SK-N-SH (cell line): ENCODE measurements around the gene LARGE1. TPM values are rescaled to one million over a fixed set of nuclear protein-coding genes. Genes with fewer than 3 reads are reported as not detected.

Source experiments
- CTCF ChIA-PET: fragments of 300-600, 350-600 bp; formaldehyde crosslinking; extraction: SDS; loops from one replicate; lab custom pipeline; 2021; lab: Yijun Ruan, JAX
- POLR2A ChIA-PET: fragments of 350-600 bp; sonication (Branson Sonifier 250); formaldehyde crosslinking; extraction: SDS; loops from one replicate; lab custom pipeline; 2020; ENCODE audit warnings: antibody characterized with exemption, inconsistent platforms; lab: Yijun Ruan, JAX
- DNase-seq: peaks from one replicate; pipeline ENCODE4 v3.0.0; 2012
- H2AFZ ChIP-seq: fragments of 200-600 bp; sonication (generic); 2 replicates; pipeline ENCODE4 v1.8.1; 2016; ENCODE audit warnings: antibody characterized with exemption, mild to moderate bottlenecking, low read depth
- H3F3A ChIP-seq: fragments of 200-600 bp; sonication (generic); replicated peaks from 2 replicates; pipeline ENCODE3; 2016; ENCODE audit warnings: antibody characterized with exemption, mild to moderate bottlenecking; ENCODE audit not compliant: insufficient read depth
- H3K27ac ChIP-seq, 2 experiments: fragments of 200-500 bp in 1 of 2; fragments of 200-600 bp in 1 of 2; sonication (Bioruptor generic) in 1 of 2; sonication (generic), shearing (Covaris generic) in 1 of 2; 2 replicates each; pipeline versions ENCODE4 v1.5.1 to v1.6.1; 2014 to 2016; ENCODE audit warnings: low read depth in 2 of 2, inconsistent platforms in 1 of 2, low read length in 1 of 2, mild to moderate bottlenecking in 1 of 2, mixed read lengths in 1 of 2
- H3K27me3 ChIP-seq: fragments of 200-600 bp; sonication (generic), shearing (Covaris generic); 2 replicates; pipeline ENCODE4 v1.6.1; 2016; ENCODE audit warnings: mixed run types; ENCODE audit not compliant: insufficient read depth
- H3K36me3 ChIP-seq, 2 experiments: fragments of 200-500 bp in 1 of 2; fragments of 200-600 bp in 1 of 2; sonication (Bioruptor generic) in 1 of 2; sonication (generic) in 1 of 2; replicated peaks in 1 of 2; 2 replicates each; pipeline versions ENCODE3 to v1.5.1; 2014 to 2016; ENCODE audit warnings: low read length in 1 of 2, mild to moderate bottlenecking in 1 of 2; ENCODE audit not compliant: insufficient read depth in 2 of 2, control insufficient read depth in 1 of 2
- H3K4me1 ChIP-seq, 2 experiments: fragments of 200-500 bp in 1 of 2; fragments of 200-600 bp in 1 of 2; sonication (Bioruptor generic) in 1 of 2; sonication (generic), shearing (Covaris generic) in 1 of 2; 2 replicates each; pipeline versions ENCODE4 v1.5.1 to v1.6.1; 2014 to 2016; ENCODE audit warnings: low read depth in 1 of 2, low read length in 1 of 2, mixed run types in 1 of 2; ENCODE audit not compliant: insufficient read depth in 2 of 2, control insufficient read depth in 1 of 2
- H3K4me2 ChIP-seq: fragments of 200-600 bp; sonication (generic), shearing (Covaris generic); 2 replicates; pipeline ENCODE4 v1.6.1; 2017; ENCODE audit warnings: mixed run types
- H3K4me3 ChIP-seq, 2 experiments: fragments of 200-500 bp in 1 of 2; fragments of 200-600 bp in 1 of 2; sonication (Bioruptor generic) in 1 of 2; sonication (generic), shearing (Covaris generic) in 1 of 2; 2 replicates each; pipeline versions ENCODE4 v1.5.1 to v1.8.1; 2014 to 2016; ENCODE audit warnings: low read depth in 2 of 2, inconsistent platforms in 1 of 2, low read length in 1 of 2, mild to moderate bottlenecking in 1 of 2, mixed read lengths in 1 of 2, moderate library complexity in 1 of 2
- H3K79me2 ChIP-seq: fragments of 200-600 bp; sonication (generic); 2 replicates; pipeline ENCODE4 v1.8.1; 2017; ENCODE audit warnings: mild to moderate bottlenecking; ENCODE audit not compliant: insufficient read depth
- H3K9ac ChIP-seq: fragments of 200-600 bp; sonication (generic); 2 replicates; pipeline ENCODE4 v1.6.1; 2017; ENCODE audit warnings: mixed run types
- H3K9me2 ChIP-seq: fragments of 200-600 bp; sonication (generic); 2 replicates; pipeline ENCODE4 v1.6.1; 2017; ENCODE audit warnings: mixed run types
- H3K9me3 ChIP-seq: fragments of 200-600 bp; sonication (generic); 2 replicates; pipeline ENCODE4 v1.6.1; 2017; ENCODE audit warnings: mixed run types, mild to moderate bottlenecking, moderate library complexity
- H4K20me1 ChIP-seq: fragments of 200-600 bp; sonication (generic); 2 replicates; pipeline ENCODE4 v1.6.1; 2017; ENCODE audit warnings: mild to moderate bottlenecking, mixed run types; ENCODE audit not compliant: insufficient read depth
- ELF1 ChIP-seq: IDR thresholded peaks from 2 replicates; pipeline ENCODE4 v1.4.0; 2012
- FOSL2 ChIP-seq: IDR thresholded peaks from 2 replicates; pipeline ENCODE4 v1.4.0; 2012; ENCODE audit warnings: low read depth, mild to moderate bottlenecking, moderate library complexity, borderline replicate concordance
- FOXM1 ChIP-seq: IDR thresholded peaks from 2 replicates; pipeline ENCODE4 v1.4.0; 2012; ENCODE audit warnings: low read depth, mild to moderate bottlenecking
- GABPA ChIP-seq: IDR thresholded peaks from 2 replicates; pipeline ENCODE4 v1.4.0; 2012; ENCODE audit warnings: low read depth, mild to moderate bottlenecking
- GATA2 ChIP-seq: sonication (generic); formaldehyde crosslinking; IDR thresholded peaks from 2 replicates; pipeline ENCODE4 v1.5.0; 2020; ENCODE audit warnings: mild to moderate bottlenecking, missing genetic modification reagents
- MEF2A ChIP-seq: IDR thresholded peaks from 2 replicates; pipeline ENCODE4 v1.4.0; 2012; ENCODE audit warnings: low read depth, borderline replicate concordance
- POLR2AphosphoS5 ChIP-seq: IDR thresholded peaks from 2 replicates; pipeline ENCODE4 v1.6.1; 2012; ENCODE audit warnings: low read depth, low read length
- RAD21 ChIP-seq: IDR thresholded peaks from 2 replicates; pipeline ENCODE4 v1.6.1; 2012; ENCODE audit warnings: mild to moderate bottlenecking, low read length
- RFX5 ChIP-seq: IDR thresholded peaks from 2 replicates; pipeline ENCODE4 v1.6.1; 2012; ENCODE audit warnings: mild to moderate bottlenecking, improper control_type of control experiment, low read length
- RXRA ChIP-seq: IDR thresholded peaks from 2 replicates; pipeline ENCODE4 v1.4.0; 2012; ENCODE audit warnings: low read depth, mild to moderate bottlenecking, borderline replicate concordance
- USF1 ChIP-seq: IDR thresholded peaks from 2 replicates; pipeline ENCODE4 v1.4.0; 2012; ENCODE audit warnings: low read depth, borderline replicate concordance
- USF2 ChIP-seq: fragments of 150-350 bp; IDR thresholded peaks from 2 replicates; pipeline ENCODE4 v1.6.1; 2017; ENCODE audit warnings: antibody characterized with exemption, low read length, low read depth, borderline replicate concordance
- YY1 ChIP-seq: IDR thresholded peaks from 2 replicates; pipeline ENCODE4 v1.4.0; 2012; ENCODE audit warnings: low read depth, mild to moderate bottlenecking
- WGBS: methylation state at CpG from one replicate; pipeline ENCODE4 v1.1.6; 2017; ENCODE audit warnings: low lambda C conversion rate; 5-methylcytosine and 5-hydroxymethylcytosine counted together
- polyA plus RNA-seq, 3 experiments: library from polyadenylated mRNA; depleted of rRNA; stranded (reverse); fragments of >200 nt; gene quantifications; 2 replicates each; pipeline ENCODE4 v1.2.3, GENCODE V29; 2012
- TF ChIP-seq, protein P1 (sequence below): fragments of 150-350 bp; IDR thresholded peaks from 2 replicates; pipeline ENCODE4 v1.6.1; 2016; ENCODE audit warnings: mild to moderate bottlenecking, low read depth, low read length
- TF ChIP-seq, protein P2 (sequence below): IDR thresholded peaks from 2 replicates; pipeline ENCODE4 v1.4.0; 2012; ENCODE audit warnings: low read depth, borderline replicate concordance

Gene LARGE1
- polyA plus RNA-seq, 1 of the 3 experiments (the other 2 are of a cell fraction): 1.1 TPM

- no peak for DNase-seq
- 70% methylated on average over 5 of the region's 5 CpGs for WGBS
- H4K20me1 ChIP-seq: no peaks in the 10 kb centered on the region
- CTCF ChIA-PET: no interaction called here
- no peaks in the 10 kb centered on the region for H3K36me3 ChIP-seq
- H3K79me2 ChIP-seq: no peaks in the 10 kb centered on the region
- H3K4me2 ChIP-seq: no peak overlapping the region
- no peaks in the 10 kb centered on the region for H3K9me3 ChIP-seq
- H2AFZ ChIP-seq: no peak overlapping the region
- no peaks in the 10 kb centered on the region for H3K9me2 ChIP-seq
- no peak overlapping the region for H3K27ac ChIP-seq
- POLR2A ChIA-PET: no interaction called here
- H3K4me3 ChIP-seq: no peak overlapping the region
- H3F3A ChIP-seq: no peaks in the 10 kb centered on the region
- no peak overlapping the region for H3K9ac ChIP-seq
- no peaks in the 10 kb centered on the region for H3K27me3 ChIP-seq
- H3K4me1 ChIP-seq: no peaks in the 10 kb centered on the region
- TF ChIP-seq RAD21 (no peak), FOSL2 (no peak)
Observed at GRCh38 chr22:33418484-33418883, 501.8 kb downstream of the LARGE1 start.

GRCh38 chr22:33415401-33415800 lies 504.9 kb downstream of the LARGE1 start:
- Histone ChIP-seq H3K4me3 (no peak overlapping the region), H3K27ac (no peak overlapping the region), H3K79me2 (no peaks in the 10 kb centered on the region), H3K9me2 (no peaks in the 10 kb centered on the region), H3K9ac (no peak overlapping the region), H3K36me3 (no peaks in the 10 kb centered on the region), H3K4me1 (no peaks in the 10 kb centered on the region), H2AFZ (no peak overlapping the region), H3K4me2 (no peak overlapping the region), H3F3A (no peaks in the 10 kb centered on the region), H3K27me3 (no peaks in the 10 kb centered on the region), H4K20me1 (no peaks in the 10 kb centered on the region), H3K9me3 (no peaks in the 10 kb centered on the region)
- no peak for DNase-seq
- ChIA-PET POLR2A (no interaction called here), CTCF (no interaction called here)
- 51% methylated on average over 3 of the region's 3 CpGs for WGBS
- TF ChIP-seq POLR2AphosphoS5 (no peak), GABPA (no peak), USF1 (no peak)

GRCh38 chr22:33409079-33409478 lies 511.2 kb downstream of the LARGE1 start:
- no peaks in the 10 kb centered on the region for H4K20me1 ChIP-seq
- H3K9me2 ChIP-seq: no peaks in the 10 kb centered on the region
- H2AFZ ChIP-seq: no peak overlapping the region
- CTCF ChIA-PET: interaction anchor here (0.6 kb wide), 1 partner anchor 256 kb away, joined by 3 read pairs; no protein-coding TSS in a partner anchor
- H3K4me2 ChIP-seq: no peak overlapping the region
- H3K9me3 ChIP-seq: no peaks in the 10 kb centered on the region
- no peaks in the 10 kb centered on the region for H3K79me2 ChIP-seq
- no peak for DNase-seq
- H3K4me1 ChIP-seq: no peaks in the 10 kb centered on the region
- no peaks in the 10 kb centered on the region for H3K36me3 ChIP-seq
- no peak overlapping the region for H3K9ac ChIP-seq
- H3F3A ChIP-seq: no peaks in the 10 kb centered on the region
- no peak overlapping the region for H3K4me3 ChIP-seq
- 51% methylated on average over 2 of the region's 2 CpGs for WGBS
- no peaks in the 10 kb centered on the region for H3K27me3 ChIP-seq
- no peak overlapping the region for H3K27ac ChIP-seq
- POLR2A ChIA-PET: no interaction called here
- TF ChIP-seq RXRA (no peak), RFX5 (no peak), GABPA (no peak), MEF2A (no peak), ELF1 (no peak), YY1 (no peak), GATA2 (CRISPR knock-in tag) (no peak), USF2 (no peak), FOXM1 (no peak)
- TF ChIP-seq, protein P1, sequence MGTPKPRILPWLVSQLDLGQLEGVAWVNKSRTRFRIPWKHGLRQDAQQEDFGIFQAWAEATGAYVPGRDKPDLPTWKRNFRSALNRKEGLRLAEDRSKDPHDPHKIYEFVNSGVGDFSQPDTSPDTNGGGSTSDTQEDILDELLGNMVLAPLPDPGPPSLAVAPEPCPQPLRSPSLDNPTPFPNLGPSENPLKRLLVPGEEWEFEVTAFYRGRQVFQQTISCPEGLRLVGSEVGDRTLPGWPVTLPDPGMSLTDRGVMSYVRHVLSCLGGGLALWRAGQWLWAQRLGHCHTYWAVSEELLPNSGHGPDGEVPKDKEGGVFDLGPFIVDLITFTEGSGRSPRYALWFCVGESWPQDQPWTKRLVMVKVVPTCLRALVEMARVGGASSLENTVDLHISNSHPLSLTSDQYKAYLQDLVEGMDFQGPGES: no peak
- TF ChIP-seq, protein P2, sequence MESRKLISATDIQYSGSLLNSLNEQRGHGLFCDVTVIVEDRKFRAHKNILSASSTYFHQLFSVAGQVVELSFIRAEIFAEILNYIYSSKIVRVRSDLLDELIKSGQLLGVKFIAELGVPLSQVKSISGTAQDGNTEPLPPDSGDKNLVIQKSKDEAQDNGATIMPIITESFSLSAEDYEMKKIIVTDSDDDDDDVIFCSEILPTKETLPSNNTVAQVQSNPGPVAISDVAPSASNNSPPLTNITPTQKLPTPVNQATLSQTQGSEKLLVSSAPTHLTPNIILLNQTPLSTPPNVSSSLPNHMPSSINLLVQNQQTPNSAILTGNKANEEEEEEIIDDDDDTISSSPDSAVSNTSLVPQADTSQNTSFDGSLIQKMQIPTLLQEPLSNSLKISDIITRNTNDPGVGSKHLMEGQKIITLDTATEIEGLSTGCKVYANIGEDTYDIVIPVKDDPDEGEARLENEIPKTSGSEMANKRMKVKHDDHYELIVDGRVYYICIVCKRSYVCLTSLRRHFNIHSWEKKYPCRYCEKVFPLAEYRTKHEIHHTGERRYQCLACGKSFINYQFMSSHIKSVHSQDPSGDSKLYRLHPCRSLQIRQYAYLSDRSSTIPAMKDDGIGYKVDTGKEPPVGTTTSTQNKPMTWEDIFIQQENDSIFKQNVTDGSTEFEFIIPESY: no peak
